22Rv1 (cell line): Measurements from ENCODE around the gene ZNF746.

Experiments used
- ZFX ChIP-seq: fragments of 450-650 bp; IDR thresholded peaks from 2 replicates; pipeline ENCODE4 v1.6.1; 2017; ENCODE audit warnings: antibody characterized with exemption, borderline replicate concordance
- TF ChIP-seq, protein P1 (sequence below): fragments of 450-650 bp; IDR thresholded peaks from 2 replicates; pipeline ENCODE4 v1.5.1; 2017; ENCODE audit warnings: mild to moderate bottlenecking

DNA sequence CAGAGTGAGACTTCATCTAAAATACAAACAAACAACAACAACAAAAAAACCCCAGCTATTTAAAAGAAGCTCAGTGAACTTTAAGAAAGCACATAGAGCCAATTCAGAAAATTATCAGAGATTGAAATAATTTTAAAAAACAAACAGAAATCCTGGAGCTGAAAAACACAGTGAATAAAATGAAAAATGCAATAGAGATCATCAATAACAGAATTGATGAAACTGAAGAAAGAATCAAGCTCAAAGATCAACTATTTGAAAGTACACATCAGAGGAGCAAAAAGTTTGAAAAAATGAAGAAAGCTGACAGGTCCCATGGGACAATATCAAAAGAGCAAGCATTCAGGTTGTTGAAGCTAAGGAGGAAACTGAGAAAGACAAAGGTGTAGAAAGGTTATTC lies 12.2 kb upstream of the ZNF746 start:
- TF ChIP-seq, protein P1, sequence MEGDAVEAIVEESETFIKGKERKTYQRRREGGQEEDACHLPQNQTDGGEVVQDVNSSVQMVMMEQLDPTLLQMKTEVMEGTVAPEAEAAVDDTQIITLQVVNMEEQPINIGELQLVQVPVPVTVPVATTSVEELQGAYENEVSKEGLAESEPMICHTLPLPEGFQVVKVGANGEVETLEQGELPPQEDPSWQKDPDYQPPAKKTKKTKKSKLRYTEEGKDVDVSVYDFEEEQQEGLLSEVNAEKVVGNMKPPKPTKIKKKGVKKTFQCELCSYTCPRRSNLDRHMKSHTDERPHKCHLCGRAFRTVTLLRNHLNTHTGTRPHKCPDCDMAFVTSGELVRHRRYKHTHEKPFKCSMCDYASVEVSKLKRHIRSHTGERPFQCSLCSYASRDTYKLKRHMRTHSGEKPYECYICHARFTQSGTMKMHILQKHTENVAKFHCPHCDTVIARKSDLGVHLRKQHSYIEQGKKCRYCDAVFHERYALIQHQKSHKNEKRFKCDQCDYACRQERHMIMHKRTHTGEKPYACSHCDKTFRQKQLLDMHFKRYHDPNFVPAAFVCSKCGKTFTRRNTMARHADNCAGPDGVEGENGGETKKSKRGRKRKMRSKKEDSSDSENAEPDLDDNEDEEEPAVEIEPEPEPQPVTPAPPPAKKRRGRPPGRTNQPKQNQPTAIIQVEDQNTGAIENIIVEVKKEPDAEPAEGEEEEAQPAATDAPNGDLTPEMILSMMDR: no peak
- TF ChIP-seq ZFX: no peak
